CD14-positive monocyte (primary cell): ENCODE results near the gene ARHGEF10L. TPM values are rescaled to one million over a fixed set of nuclear protein-coding genes. Genes with fewer than 3 reads are reported as not detected.

ENCODE experiments used
- DNase-seq, 3 donors: peaks; one replicate each; pipeline ENCODE4 v3.0.0-alpha.2; 2011 to 2022
- H2AFZ ChIP-seq: 2 replicates; pipeline ENCODE4 v1.6.0; 2012; ENCODE audit warnings: mild to moderate bottlenecking, low read depth, low read length, inconsistent platforms; ENCODE audit not compliant: insufficient read depth, poor library complexity, severe bottlenecking
- H3K27ac ChIP-seq, 2 donors: 1 replicate in 1 of 2; 2 replicates in 1 of 2; pipeline ENCODE4 v1.5.1; 2012 to 2013; ENCODE audit warnings: low read length in 2 of 2, control low read depth in 1 of 2, inconsistent platforms in 1 of 2, low read depth in 1 of 2, mild to moderate bottlenecking in 1 of 2
- H3K27me3 ChIP-seq, 2 donors: one replicate each; pipeline versions ENCODE4 v1.6.0 to v1.6.1; 2011 to 2013; ENCODE audit warnings: low read length in 2 of 2; ENCODE audit not compliant: control insufficient read depth in 2 of 2, insufficient read depth in 2 of 2
- H3K36me3 ChIP-seq, 2 donors: replicated peaks in 1 of 2; 1 replicate in 1 of 2; 2 replicates in 1 of 2; pipeline versions ENCODE4 v1.5.1 to v1.6.1; 2012 to 2013; ENCODE audit warnings: low read length in 2 of 2, control low read depth in 1 of 2, inconsistent platforms in 1 of 2, mild to moderate bottlenecking in 1 of 2; ENCODE audit not compliant: insufficient read depth in 2 of 2, control insufficient read depth in 1 of 2
- H3K4me1 ChIP-seq, 2 donors: 1 replicate in 1 of 2; 2 replicates in 1 of 2; pipeline versions ENCODE4 v1.5.1 to v1.6.1; 2012 to 2013; ENCODE audit warnings: low read length in 2 of 2, control low read depth in 1 of 2, inconsistent platforms in 1 of 2, mild to moderate bottlenecking in 1 of 2, moderate library complexity in 1 of 2; ENCODE audit not compliant: insufficient read depth in 2 of 2, control insufficient read depth in 1 of 2
- H3K4me2 ChIP-seq: replicated peaks from 2 replicates; pipeline ENCODE3; 2012; ENCODE audit warnings: low read length, moderate library complexity, mild to moderate bottlenecking; ENCODE audit not compliant: poor library complexity, severe bottlenecking; ENCODE audit errors: extremely low read depth
- H3K4me3 ChIP-seq, 3 experiments: fragments of 200-600 bp in 1 of 3; sonication (generic) in 1 of 3; replicated peaks in 1 of 3; 1 replicate in 2 of 3; 2 replicates in 1 of 3; pipeline ENCODE4 v1.5.1; 2011 to 2013; ENCODE audit warnings: low read length in 3 of 3, mild to moderate bottlenecking in 3 of 3, control low read depth in 2 of 3, low read depth in 2 of 3, inconsistent platforms in 1 of 3, moderate library complexity in 1 of 3
- H3K79me2 ChIP-seq: 2 replicates; pipeline ENCODE4 v1.6.0; 2012; ENCODE audit warnings: mild to moderate bottlenecking, control low read depth, inconsistent platforms, low read length, moderate library complexity; ENCODE audit not compliant: insufficient read depth
- H3K9ac ChIP-seq: 2 replicates; pipeline ENCODE4 v1.6.0; 2017; ENCODE audit warnings: low read length, mild to moderate bottlenecking; ENCODE audit not compliant: insufficient read depth, poor library complexity, severe bottlenecking
- H3K9me3 ChIP-seq, 2 donors: replicated peaks in 1 of 2; 1 replicate in 1 of 2; 2 replicates in 1 of 2; pipeline versions ENCODE4 v1.5.1 to v1.6.1; 2012 to 2013; ENCODE audit warnings: low read length in 2 of 2, control low read depth in 1 of 2; ENCODE audit not compliant: control insufficient read depth in 1 of 2, insufficient read depth in 1 of 2
- H4K20me1 ChIP-seq: 2 replicates; pipeline ENCODE4 v1.6.0; 2012; ENCODE audit warnings: mild to moderate bottlenecking, low read length, control low read depth, moderate library complexity; ENCODE audit not compliant: insufficient read depth
- H3K27ac Mint-ChIP-seq, 7 donors: one replicate each; pipeline ENCODE4 v1.8.0; 2020; ENCODE audit warnings: mild to moderate bottlenecking in 7 of 7, mixed read lengths in 7 of 7, moderate library complexity in 6 of 7, inconsistent platforms in 2 of 7
- H3K27me3 Mint-ChIP-seq, 3 donors: one replicate each; pipeline ENCODE4 v1.8.0; 2021 to 2022; ENCODE audit warnings: low read depth in 3 of 3, mild to moderate bottlenecking in 3 of 3, mixed read lengths in 3 of 3, moderate library complexity in 3 of 3, inconsistent platforms in 1 of 3
- H3K36me3 Mint-ChIP-seq, 2 donors: one replicate each; pipeline ENCODE4 v1.8.0; 2020; ENCODE audit warnings: mixed read lengths in 2 of 2, inconsistent platforms in 1 of 2, mild to moderate bottlenecking in 1 of 2
- H3K4me1 Mint-ChIP-seq: one replicate; pipeline ENCODE4 v1.8.0; 2020; ENCODE audit warnings: mild to moderate bottlenecking, mixed read lengths
- H3K4me3 Mint-ChIP-seq, 2 donors: one replicate each; pipeline ENCODE4 v1.8.0; 2020; ENCODE audit warnings: mild to moderate bottlenecking in 2 of 2, mixed read lengths in 2 of 2, moderate library complexity in 1 of 2
- H3K9me3 Mint-ChIP-seq, 7 donors: one replicate each; pipeline ENCODE4 v1.8.0; 2020 to 2022; ENCODE audit warnings: mixed read lengths in 7 of 7, mild to moderate bottlenecking in 6 of 7, moderate library complexity in 6 of 7, inconsistent platforms in 2 of 7
- CTCF ChIP-seq: fragments of 200-600 bp; IDR thresholded peaks from one replicate; pipeline ENCODE4 v1.8.0; 2022; ENCODE audit warnings: antibody characterized with exemption, mild to moderate bottlenecking
- WGBS: methylation state at CpG from one replicate; pipeline ENCODE4 v1.1.5; 2013; ENCODE audit warnings: missing lambda C conversion rate; ENCODE audit not compliant: insufficient coverage; 5-methylcytosine and 5-hydroxymethylcytosine counted together
- intact Hi-C, 2 donors: fragments of 100-400 bp; cut with micrococcal nuclease; formaldehyde crosslinking; loops; one replicate each; pipeline versions ENCODE4 v1.15.0 to v1.15.1; 2023
- polyA plus RNA-seq, 3 donors: library from polyadenylated mRNA; depleted of rRNA in 1 of 3; unstranded in 2 of 3; stranded (reverse) in 1 of 3; fragments of 300-500 nt in 2 of 3; fragments of >200 nt in 1 of 3; fragmentation: Illumina TruSeq in 2 of 3; gene quantifications; 1 replicate in 2 of 3; 2 replicates in 1 of 3; pipeline ENCODE4 v1.2.3, GENCODE V29; 2012 to 2021

Gene ARHGEF10L
- polyA plus RNA-seq, 3 donors = 20.7 to 95.7 (median 23.7) TPM

GRCh38 chr1:17524645-17525044 is 14.9 kb upstream of the ARHGEF10L start:
- no peaks in the 10 kb centered on the region for H3K36me3 Mint-ChIP-seq
- no peaks in the 10 kb centered on the region for H3K36me3 ChIP-seq
- intact Hi-C loops = no loop called here
- H3K27me3 Mint-ChIP-seq = peaks cover 45 to 75% (median 68%) of the 10 kb centered on the region in 3 donors
- WGBS = no CpG with 5 or more reads among the region's 2 CpGs
- H4K20me1 ChIP-seq = no peaks in the 10 kb centered on the region
- no peaks in the 10 kb centered on the region for H3K4me1 Mint-ChIP-seq
- no peak for TF ChIP-seq CTCF
- no peaks in the 10 kb centered on the region for H3K9me3 ChIP-seq
- no peak overlapping the region for H3K4me3 ChIP-seq
- H2AFZ ChIP-seq = no peak overlapping the region
- no peak overlapping the region for H3K4me3 Mint-ChIP-seq
- H3K27me3 ChIP-seq = peaks cover 0 to 27% of the 10 kb centered on the region in 2 donors
- no peak overlapping the region for H3K27ac ChIP-seq
- no peak overlapping the region for H3K4me2 ChIP-seq
- H3K4me1 ChIP-seq = no peaks in the 10 kb centered on the region
- no peak overlapping the region for H3K9ac ChIP-seq
- H3K27ac Mint-ChIP-seq = peak overlapping the region in 1 of 7 donors; percentile 38
- H3K79me2 ChIP-seq = no peaks in the 10 kb centered on the region
- peaks cover 0 to 3% (median 0%) of the 10 kb centered on the region in 7 donors for H3K9me3 Mint-ChIP-seq
- no peak for DNase-seq

GRCh38 chr1:17525996-17526686 is 13.4 kb upstream of the ARHGEF10L start:
- intact Hi-C loops = no loop called here
- Mint-ChIP-seq H3K4me3 (no peak overlapping the region), H3K4me1 (peaks cover 3% of the 10 kb centered on the region), H3K27ac (no peak overlapping the region), H3K36me3 (no peaks in the 10 kb centered on the region), H3K27me3 (peaks cover 32 to 67% (median 55%) of the 10 kb centered on the region in 3 donors), H3K9me3 (no peaks in the 10 kb centered on the region)
- no peak overlapping the region for H3K4me2 ChIP-seq
- no peak for DNase-seq
- H3K36me3 ChIP-seq = no peaks in the 10 kb centered on the region
- no peaks in the 10 kb centered on the region for H3K9me3 ChIP-seq
- H4K20me1 ChIP-seq = no peaks in the 10 kb centered on the region
- no peak overlapping the region for H2AFZ ChIP-seq
- H3K4me1 ChIP-seq = no peaks in the 10 kb centered on the region
- no peak overlapping the region for H3K27ac ChIP-seq
- no peak overlapping the region for H3K9ac ChIP-seq
- TF ChIP-seq CTCF = no peak
- WGBS = 94% methylated on average over 3 of the region's 4 CpGs
- H3K27me3 ChIP-seq = peaks cover 0 to 21% of the 10 kb centered on the region in 2 donors
- no peaks in the 10 kb centered on the region for H3K79me2 ChIP-seq
- H3K4me3 ChIP-seq = no peak overlapping the region
